Neural cell (in vitro differentiated cells): ENCODE results near the gene PROSER2. TPM values are rescaled to one million over a fixed set of nuclear protein-coding genes. Genes with fewer than 3 reads are reported as not detected.

Source experiments
- H2AFZ ChIP-seq: fragments of 200-600, 300-800 bp; sonication (generic), shearing (Covaris generic); 2 replicates; pipeline ENCODE4 v1.6.0; 2014; ENCODE audit warnings: low read depth, mild to moderate bottlenecking, antibody characterized with exemption, low read length, moderate library complexity
- H3F3A ChIP-seq: fragments of 200-600 bp; shearing (Covaris generic); 2 replicates; pipeline ENCODE4 v1.6.1; 2016; ENCODE audit warnings: mild to moderate bottlenecking, moderate library complexity, mixed read lengths, antibody characterized with exemption, low read length; ENCODE audit not compliant: insufficient read depth, poor library complexity, severe bottlenecking
- H3K27ac ChIP-seq: fragments of 200-600, 300-800 bp; sonication (generic), shearing (Covaris generic); 2 replicates; pipeline ENCODE4 v1.5.1; 2014; ENCODE audit warnings: mild to moderate bottlenecking, low read length, moderate library complexity
- H3K27me3 ChIP-seq: fragments of 300-800, 200-600 bp; sonication (generic), shearing (Covaris generic); 2 replicates; pipeline ENCODE4 v1.6.0; 2014; ENCODE audit warnings: mild to moderate bottlenecking, low read depth, low read length, moderate library complexity; ENCODE audit not compliant: insufficient read depth
- H3K36me3 ChIP-seq: fragments of 300-800, 200-600 bp; sonication (generic), shearing (Covaris generic); 2 replicates; pipeline ENCODE4 v1.5.1; 2014; ENCODE audit warnings: mild to moderate bottlenecking, antibody characterized with exemption, low read length, moderate library complexity; ENCODE audit not compliant: insufficient read depth
- H3K4me2 ChIP-seq: fragments of 300-800, 200-600 bp; sonication (generic), shearing (Covaris generic); 2 replicates; pipeline ENCODE4 v1.6.0; 2014; ENCODE audit warnings: mild to moderate bottlenecking, low read length
- H3K4me3 ChIP-seq: fragments of 300-800, 200-600 bp; sonication (generic), shearing (Covaris generic); 2 replicates; pipeline ENCODE4 v1.5.1; 2014; ENCODE audit warnings: mild to moderate bottlenecking, low read length, moderate library complexity
- H3K79me2 ChIP-seq: fragments of 200-600 bp; shearing (Covaris generic); replicated peaks from 2 replicates; pipeline ENCODE4 v1.6.0; 2014; ENCODE audit warnings: mild to moderate bottlenecking, low read length, moderate library complexity; ENCODE audit not compliant: insufficient read depth
- H3K9ac ChIP-seq: fragments of 300-800, 200-600 bp; sonication (generic), shearing (Covaris generic); 2 replicates; pipeline ENCODE4 v1.6.1; 2016; ENCODE audit warnings: mild to moderate bottlenecking, low read length, mixed read lengths
- H3K9me2 ChIP-seq: fragments of 200-600 bp; shearing (Covaris generic); 2 replicates; pipeline ENCODE4 v1.6.1; 2016; ENCODE audit warnings: mild to moderate bottlenecking, low read length, mixed read lengths; ENCODE audit not compliant: insufficient read depth
- H3K9me3 ChIP-seq: fragments of 200-600, 300-800 bp; sonication (generic), shearing (Covaris generic); 2 replicates; pipeline ENCODE4 v1.6.1; 2016; ENCODE audit warnings: mild to moderate bottlenecking, mixed run types, low read length, moderate library complexity, mixed read lengths
- H4K20me1 ChIP-seq: fragments of 200-600 bp; shearing (Covaris generic); 2 replicates; pipeline ENCODE4 v1.6.1; 2016; ENCODE audit warnings: mild to moderate bottlenecking, mixed run types; ENCODE audit not compliant: insufficient read depth
- EP300 ChIP-seq: fragments of 450-650 bp; conservative IDR thresholded peaks from 2 replicates; pipeline ENCODE4 v1.6.1; 2014; ENCODE audit warnings: antibody characterized with exemption, mild to moderate bottlenecking, moderate library complexity; ENCODE audit not compliant: poor library complexity, severe bottlenecking
- EZH2 ChIP-seq: fragments of 200-600, 300-800 bp; shearing (Covaris generic), sonication (generic); IDR thresholded peaks from 2 replicates; pipeline ENCODE4 v1.6.1; 2014; ENCODE audit warnings: antibody characterized with exemption, low read length, borderline replicate concordance, mild to moderate bottlenecking; ENCODE audit not compliant: insufficient read depth, poor library complexity, severe bottlenecking
- MXI1 ChIP-seq: fragments of 450-650 bp; conservative IDR thresholded peaks from 2 replicates; pipeline ENCODE4 v1.6.1; 2014; ENCODE audit warnings: antibody characterized with exemption, mild to moderate bottlenecking; ENCODE audit not compliant: poor library complexity, severe bottlenecking
- POLR2AphosphoS5 ChIP-seq: IDR thresholded peaks from 2 replicates; pipeline ENCODE4 v1.6.1; 2012
- RAD21 ChIP-seq: fragments of 450-650 bp; conservative IDR thresholded peaks from 2 replicates; pipeline ENCODE4 v1.6.1; 2014; ENCODE audit warnings: antibody characterized with exemption, mild to moderate bottlenecking, moderate library complexity
- SMC3 ChIP-seq: fragments of 450-650 bp; conservative IDR thresholded peaks from 2 replicates; pipeline ENCODE4 v1.6.1; 2014; ENCODE audit warnings: antibody characterized with exemption, mild to moderate bottlenecking, moderate library complexity; ENCODE audit not compliant: poor library complexity
- TAF1 ChIP-seq: IDR thresholded peaks from 2 replicates; pipeline ENCODE4 v1.6.1; 2012; ENCODE audit warnings: low read depth
- polyA plus RNA-seq: library from polyadenylated mRNA; depleted of rRNA; stranded (reverse); fragments of >200 nt; gene quantifications from 2 replicates; pipeline ENCODE4 v1.2.3, GENCODE V29; 2014
- TF ChIP-seq, protein P1 (sequence below): fragments of 450-650 bp; IDR thresholded peaks from 2 replicates; pipeline ENCODE4 v1.5.1; 2014; ENCODE audit warnings: antibody characterized with exemption, mild to moderate bottlenecking, moderate library complexity; ENCODE audit not compliant: poor library complexity, severe bottlenecking
- TF ChIP-seq, protein P2 (sequence below): IDR thresholded peaks from 2 replicates; pipeline ENCODE4 v1.6.1; 2012; ENCODE audit warnings: borderline replicate concordance

The PROSER2 gene
- polyA plus RNA-seq, 1 donor from 2014 or later = 1.1 TPM

DNA sequence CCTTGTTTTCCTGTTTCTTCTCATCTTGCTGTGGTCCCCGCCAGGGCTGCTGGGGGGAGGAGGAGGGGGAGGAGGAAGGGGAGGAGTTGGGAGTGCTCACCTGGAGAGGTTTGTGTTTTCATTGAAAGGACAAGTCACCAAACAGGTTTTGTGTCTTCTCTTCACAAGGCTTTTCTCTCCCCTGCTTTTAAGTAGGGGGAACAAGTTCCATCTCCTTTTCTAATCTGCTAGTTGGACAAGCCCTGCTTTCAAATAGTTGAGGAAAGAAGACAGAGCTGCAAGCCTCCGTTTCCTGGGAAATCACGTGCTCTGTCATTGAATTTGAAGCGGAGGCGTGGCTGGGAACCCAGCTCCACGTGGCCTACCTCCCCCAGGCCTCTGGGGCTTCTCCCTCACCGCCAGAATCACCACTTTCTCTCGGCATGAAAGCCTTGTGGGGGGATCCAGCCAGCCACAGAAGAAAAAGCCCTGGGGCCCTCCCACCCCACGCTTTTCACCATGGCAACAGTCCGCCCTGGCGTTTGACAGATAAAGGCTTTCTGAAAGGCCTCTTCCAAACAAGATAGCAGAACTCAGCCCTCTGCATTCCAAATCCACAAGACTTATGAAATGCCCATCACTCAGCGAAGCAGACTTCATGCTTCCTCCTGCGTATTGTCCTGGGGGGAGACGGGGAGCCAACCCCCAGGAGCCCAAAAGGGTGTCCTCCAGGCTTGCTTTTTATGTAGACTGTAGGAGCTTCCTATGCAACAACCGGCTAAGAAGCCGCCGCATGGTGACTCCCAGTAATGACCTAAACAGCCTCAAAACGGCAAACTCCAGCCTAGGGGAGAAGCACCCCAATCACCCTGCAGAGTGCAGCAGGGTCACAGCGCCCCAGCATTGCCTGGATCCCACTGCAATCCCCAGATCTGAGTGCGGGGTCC lies 51.7 kb downstream of the PROSER2 start (continued):
- peak; percentile 91 for TF ChIP-seq MXI1

DNA sequence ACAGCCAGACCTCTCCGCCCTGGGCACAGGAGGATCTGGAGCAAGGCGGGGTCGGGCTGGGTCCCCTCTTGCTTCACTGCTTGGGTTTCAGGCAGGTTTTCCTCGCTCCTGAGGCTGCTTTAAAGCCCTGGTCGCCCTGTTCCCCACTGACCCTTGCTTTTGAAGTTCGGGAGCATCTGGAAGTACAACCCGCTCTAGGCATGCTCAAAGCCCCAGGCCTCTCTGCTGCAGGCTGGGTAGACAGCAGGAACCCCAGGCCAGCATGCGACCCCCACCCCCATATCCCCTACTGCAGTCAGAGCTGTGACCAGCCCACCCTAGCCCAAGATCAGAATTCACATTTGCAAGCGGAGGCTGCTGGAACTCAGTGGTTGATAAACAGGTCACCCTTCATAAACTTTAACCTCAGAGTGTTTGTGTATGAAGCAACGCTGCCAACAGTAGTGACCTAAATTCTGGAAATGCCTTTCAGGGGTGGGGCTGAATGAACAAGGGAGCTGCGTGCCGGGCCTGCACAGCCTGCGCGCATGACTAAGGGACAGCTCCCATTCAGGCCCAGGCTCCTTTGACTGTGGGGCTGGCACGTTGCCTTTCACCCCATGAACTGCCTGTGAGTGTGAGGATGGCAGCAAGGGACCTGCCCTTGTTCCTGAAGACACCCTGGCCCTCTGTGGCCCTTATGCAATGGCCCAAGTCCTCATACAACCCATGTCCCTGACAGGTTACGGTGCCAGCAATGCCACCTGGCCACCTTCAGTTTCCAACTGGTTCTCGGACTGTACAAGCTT lies 52.5 kb downstream of the PROSER2 start:
- peak overlapping the region; percentile 53 for H3K4me3 ChIP-seq
- no peaks in the 10 kb centered on the region for H3F3A ChIP-seq
- H3K4me2 ChIP-seq = no peak overlapping the region
- H2AFZ ChIP-seq = peak overlapping the region; percentile 40
- no peaks in the 10 kb centered on the region for H3K36me3 ChIP-seq
- H3K27me3 ChIP-seq = no peaks in the 10 kb centered on the region
- no peaks in the 10 kb centered on the region for H3K79me2 ChIP-seq
- no peaks in the 10 kb centered on the region for H4K20me1 ChIP-seq
- no peak for TF ChIP-seq POLR2AphosphoS5
- TF ChIP-seq, protein P1, sequence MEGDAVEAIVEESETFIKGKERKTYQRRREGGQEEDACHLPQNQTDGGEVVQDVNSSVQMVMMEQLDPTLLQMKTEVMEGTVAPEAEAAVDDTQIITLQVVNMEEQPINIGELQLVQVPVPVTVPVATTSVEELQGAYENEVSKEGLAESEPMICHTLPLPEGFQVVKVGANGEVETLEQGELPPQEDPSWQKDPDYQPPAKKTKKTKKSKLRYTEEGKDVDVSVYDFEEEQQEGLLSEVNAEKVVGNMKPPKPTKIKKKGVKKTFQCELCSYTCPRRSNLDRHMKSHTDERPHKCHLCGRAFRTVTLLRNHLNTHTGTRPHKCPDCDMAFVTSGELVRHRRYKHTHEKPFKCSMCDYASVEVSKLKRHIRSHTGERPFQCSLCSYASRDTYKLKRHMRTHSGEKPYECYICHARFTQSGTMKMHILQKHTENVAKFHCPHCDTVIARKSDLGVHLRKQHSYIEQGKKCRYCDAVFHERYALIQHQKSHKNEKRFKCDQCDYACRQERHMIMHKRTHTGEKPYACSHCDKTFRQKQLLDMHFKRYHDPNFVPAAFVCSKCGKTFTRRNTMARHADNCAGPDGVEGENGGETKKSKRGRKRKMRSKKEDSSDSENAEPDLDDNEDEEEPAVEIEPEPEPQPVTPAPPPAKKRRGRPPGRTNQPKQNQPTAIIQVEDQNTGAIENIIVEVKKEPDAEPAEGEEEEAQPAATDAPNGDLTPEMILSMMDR = no peak
- no peak for TF ChIP-seq MXI1
- no peak for TF ChIP-seq EP300
- TF ChIP-seq, protein P2, sequence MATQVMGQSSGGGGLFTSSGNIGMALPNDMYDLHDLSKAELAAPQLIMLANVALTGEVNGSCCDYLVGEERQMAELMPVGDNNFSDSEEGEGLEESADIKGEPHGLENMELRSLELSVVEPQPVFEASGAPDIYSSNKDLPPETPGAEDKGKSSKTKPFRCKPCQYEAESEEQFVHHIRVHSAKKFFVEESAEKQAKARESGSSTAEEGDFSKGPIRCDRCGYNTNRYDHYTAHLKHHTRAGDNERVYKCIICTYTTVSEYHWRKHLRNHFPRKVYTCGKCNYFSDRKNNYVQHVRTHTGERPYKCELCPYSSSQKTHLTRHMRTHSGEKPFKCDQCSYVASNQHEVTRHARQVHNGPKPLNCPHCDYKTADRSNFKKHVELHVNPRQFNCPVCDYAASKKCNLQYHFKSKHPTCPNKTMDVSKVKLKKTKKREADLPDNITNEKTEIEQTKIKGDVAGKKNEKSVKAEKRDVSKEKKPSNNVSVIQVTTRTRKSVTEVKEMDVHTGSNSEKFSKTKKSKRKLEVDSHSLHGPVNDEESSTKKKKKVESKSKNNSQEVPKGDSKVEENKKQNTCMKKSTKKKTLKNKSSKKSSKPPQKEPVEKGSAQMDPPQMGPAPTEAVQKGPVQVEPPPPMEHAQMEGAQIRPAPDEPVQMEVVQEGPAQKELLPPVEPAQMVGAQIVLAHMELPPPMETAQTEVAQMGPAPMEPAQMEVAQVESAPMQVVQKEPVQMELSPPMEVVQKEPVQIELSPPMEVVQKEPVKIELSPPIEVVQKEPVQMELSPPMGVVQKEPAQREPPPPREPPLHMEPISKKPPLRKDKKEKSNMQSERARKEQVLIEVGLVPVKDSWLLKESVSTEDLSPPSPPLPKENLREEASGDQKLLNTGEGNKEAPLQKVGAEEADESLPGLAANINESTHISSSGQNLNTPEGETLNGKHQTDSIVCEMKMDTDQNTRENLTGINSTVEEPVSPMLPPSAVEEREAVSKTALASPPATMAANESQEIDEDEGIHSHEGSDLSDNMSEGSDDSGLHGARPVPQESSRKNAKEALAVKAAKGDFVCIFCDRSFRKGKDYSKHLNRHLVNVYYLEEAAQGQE = no peak
- no peak for TF ChIP-seq EZH2
- H3K27ac ChIP-seq = peak overlapping the region; percentile 63
- H3K9me2 ChIP-seq = no peaks in the 10 kb centered on the region
- H3K9ac ChIP-seq = peak overlapping the region; percentile 50
- no peaks in the 10 kb centered on the region for H3K9me3 ChIP-seq

DNA sequence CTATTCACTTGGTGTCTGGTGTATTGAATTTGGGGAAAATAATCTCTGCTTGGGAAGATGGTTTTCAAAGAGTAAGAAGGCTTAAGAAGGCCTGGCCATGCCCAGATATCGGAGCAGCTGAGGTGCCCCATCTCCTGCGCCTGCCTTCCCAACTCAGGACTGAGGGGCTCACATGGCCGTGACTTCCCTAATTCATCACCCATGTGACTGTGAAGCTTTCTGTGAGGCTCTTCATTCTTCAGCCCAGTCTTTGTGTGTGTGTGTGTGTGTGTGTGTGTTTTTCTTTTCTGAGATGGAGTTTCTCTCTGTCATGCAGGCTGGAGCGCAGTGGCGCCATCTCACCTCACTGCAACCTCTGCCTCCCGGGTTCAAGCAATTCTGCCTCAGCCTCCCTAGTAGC lies 53.2 kb downstream of the PROSER2 start:
- Histone ChIP-seq H3K4me3 (no peak overlapping the region), H3K4me2 (no peak overlapping the region), H3K79me2 (no peaks in the 10 kb centered on the region), H4K20me1 (no peaks in the 10 kb centered on the region), H3K9me3 (no peaks in the 10 kb centered on the region), H3K36me3 (no peaks in the 10 kb centered on the region), H2AFZ (no peak overlapping the region), H3K9me2 (no peaks in the 10 kb centered on the region), H3K9ac (no peak overlapping the region), H3K27me3 (no peaks in the 10 kb centered on the region), H3K27ac (no peak overlapping the region), H3F3A (no peaks in the 10 kb centered on the region)
- TF ChIP-seq EZH2 (no peak), RAD21 (no peak), MXI1 (no peak), TAF1 (no peak), POLR2AphosphoS5 (no peak), SMC3 (no peak), EP300 (no peak)
- TF ChIP-seq, protein P2 = no peak
- TF ChIP-seq, protein P1 = no peak
